Measurements from ENCODE around the gene TOMM7. TPM values are rescaled to one million over a fixed set of nuclear protein-coding genes. Genes with fewer than 3 reads are reported as not detected.

Gene TOMM7
- total and polyA plus RNA-seq, 8 donors = 126 to 316 (median 223) TPM

DNA sequence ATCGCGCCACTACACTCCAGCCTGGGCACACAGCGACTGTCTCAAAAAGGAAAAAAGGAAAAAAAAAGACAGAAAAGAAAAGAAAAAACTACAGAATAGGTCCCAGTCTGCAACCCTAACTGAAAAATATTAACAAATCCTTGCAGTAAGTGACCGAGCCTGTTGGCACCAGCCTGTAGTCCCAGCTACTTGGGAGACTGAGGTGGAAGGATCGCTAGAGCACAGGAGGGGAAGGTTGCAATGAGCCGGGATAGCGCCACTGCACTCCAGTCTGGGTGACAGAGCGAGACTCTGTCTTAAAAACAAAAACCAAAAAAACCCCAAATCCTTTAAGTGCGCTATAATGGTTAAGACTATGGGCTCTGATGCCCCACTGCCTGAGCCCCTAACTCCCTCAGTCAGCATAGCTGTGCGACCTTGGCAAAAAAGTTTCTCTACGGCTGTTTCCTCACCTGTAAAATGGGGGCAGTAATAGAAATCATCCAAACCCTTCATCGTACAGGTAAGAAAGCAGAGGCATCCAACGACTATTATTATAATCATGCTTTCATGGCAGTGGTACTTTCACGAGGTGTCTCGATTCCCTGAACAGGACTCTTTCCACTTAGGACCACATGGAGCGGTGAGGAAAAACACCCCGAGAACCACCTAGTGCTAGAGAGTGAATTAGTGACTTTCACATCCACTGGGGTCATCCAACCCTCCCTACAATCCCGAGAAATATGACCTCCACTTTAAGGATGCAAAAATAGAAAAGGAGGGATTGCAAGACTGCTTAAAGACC lies 755 bp downstream of the TOMM7 start:
- ATAC-seq (peak; percentile 44 to 75 (median 59)), DNase-seq (peak in 1 of 6 donors; percentile 58), FAIRE-seq (no peak)
- intact Hi-C loops (cut with DNase I) = no loop called here
- Histone ChIP-seq H3K27ac (peak overlapping the region in 3 of 4 donors; percentile 45 to 80 (median 66)), H3K27me3 (no peaks in the 10 kb centered on the region), H3K4me3 (peak overlapping the region; percentile 76 to 86 (median 78)), H3K9me3 (no peaks in the 10 kb centered on the region), H3K36me3 (peaks cover 0 to 2% (median 0%) of the 10 kb centered on the region in 3 donors), H3K4me1 (peaks cover 7 to 17% (median 10%) of the 10 kb centered on the region in 3 donors)
- WGBS, 2 donors = 7% methylated on average over 18 of the region's 18 CpGs
- TF ChIP-seq CTCF (IDR thresholded peaks at IDR 0.05) = no peak

DNA sequence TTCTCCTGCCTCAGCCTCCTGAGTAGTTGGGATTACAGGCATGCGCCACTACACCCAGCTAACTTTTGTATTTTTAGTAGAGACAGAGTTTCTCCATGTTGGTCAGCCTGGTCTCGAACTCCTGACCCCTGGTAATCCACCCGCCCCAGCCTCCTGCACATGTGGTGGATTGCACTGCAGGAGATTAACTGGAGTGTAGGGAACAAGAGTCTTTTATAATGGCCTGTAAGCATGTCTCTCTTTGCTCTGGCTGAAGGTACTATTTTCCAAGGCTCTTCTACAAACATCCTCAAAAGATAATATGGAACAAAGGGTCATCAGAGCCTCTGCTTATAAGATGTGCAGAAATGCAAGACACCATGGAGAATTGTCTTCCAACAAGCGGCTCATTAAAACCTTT lies 3.2 kb downstream of the TOMM7 start:
- no peaks in the 10 kb centered on the region for H3K27me3 ChIP-seq
- H3K36me3 ChIP-seq = peaks cover 0 to 5% (median 0%) of the 10 kb centered on the region in 3 donors
- peaks cover 7 to 17% (median 10%) of the 10 kb centered on the region in 3 donors for H3K4me1 ChIP-seq
- no peak for ATAC-seq
- H3K9me3 ChIP-seq = no peaks in the 10 kb centered on the region
- no peak overlapping the region for H3K27ac ChIP-seq
- no peak overlapping the region for H3K4me3 ChIP-seq
- intact Hi-C loops (cut with DNase I) = no loop called here
- DNase-seq = no peak
- FAIRE-seq = no peak
- TF ChIP-seq CTCF (IDR thresholded peaks at IDR 0.05) = no peak
- 92 to 97% methylated on average over 4 of the region's 4 CpGs for WGBS, 2 donors

DNA sequence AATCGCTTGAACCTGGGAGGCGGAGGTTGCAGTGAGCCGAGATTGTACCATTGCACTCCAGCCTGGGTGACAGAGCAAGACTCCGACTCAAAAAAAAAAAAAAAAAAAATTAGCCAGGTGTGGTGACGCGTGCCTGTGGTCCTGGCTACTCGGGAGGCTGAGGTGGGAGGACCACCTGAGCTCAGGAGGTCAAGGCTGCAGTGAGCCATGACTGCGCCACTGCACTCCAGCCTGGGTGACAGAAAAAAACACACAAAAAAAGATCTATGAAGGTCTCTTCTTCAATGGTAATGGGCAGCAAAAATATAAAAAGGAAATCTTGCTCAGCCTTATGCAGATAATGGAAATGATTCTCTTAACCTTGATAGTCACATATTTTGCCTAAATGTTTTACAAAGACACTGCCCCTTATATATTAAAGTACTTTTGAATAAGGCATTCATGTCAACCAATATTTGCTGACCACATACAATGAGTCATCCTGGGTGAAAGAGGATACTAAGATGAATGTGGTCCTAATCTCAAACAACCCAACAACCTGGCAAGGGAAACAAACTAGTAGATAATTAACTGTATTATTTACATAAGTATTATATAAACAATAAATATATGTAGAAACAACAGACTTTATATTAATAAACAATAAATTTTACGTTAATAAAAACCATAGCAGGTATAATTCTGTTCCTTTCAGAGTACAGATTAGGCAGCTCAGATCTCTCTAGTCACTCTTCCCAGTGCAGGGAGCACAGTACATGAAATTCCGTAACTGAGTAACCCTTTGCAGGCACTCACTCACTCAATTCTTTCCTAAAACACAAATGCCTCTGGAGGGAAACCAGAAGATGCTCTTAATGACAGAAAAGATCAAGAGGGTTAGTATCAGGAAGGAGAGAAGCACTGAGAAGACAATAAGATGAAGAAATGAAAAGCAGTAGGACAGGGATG lies 8.1 kb downstream of the TOMM7 start:
- FAIRE-seq = no peak
- intact Hi-C loops (cut with DNase I) = no loop called here
- Histone ChIP-seq H3K36me3 (peaks cover 0 to 11% (median 9%) of the 10 kb centered on the region in 3 donors), H3K4me1 (peaks cover 0 to 15% (median 3%) of the 10 kb centered on the region in 3 donors), H3K9me3 (no peaks in the 10 kb centered on the region), H3K27me3 (no peaks in the 10 kb centered on the region), H3K4me3 (no peak overlapping the region), H3K27ac (no peak overlapping the region)
- ATAC-seq = peak in 2 of 4 donors; percentile 49 to 59
- WGBS, 2 donors = 86 to 88% methylated on average over 8 to 10 of the region's 10 CpGs
- no peak for DNase-seq
- no peak for TF ChIP-seq CTCF (IDR thresholded peaks at IDR 0.05)

- H3K27me3 ChIP-seq = no peaks in the 10 kb centered on the region
- H3K9me3 ChIP-seq = no peaks in the 10 kb centered on the region
- FAIRE-seq (no peak), ATAC-seq (no peak), DNase-seq (no peak)
- intact Hi-C loops (cut with DNase I) = no loop called here
- H3K27ac ChIP-seq = no peak overlapping the region
- TF ChIP-seq CTCF (IDR thresholded peaks at IDR 0.05) = no peak
- WGBS, 2 donors = 86 to 87% methylated on average over 3 of the region's 3 CpGs
- H3K36me3 ChIP-seq = peaks cover 0 to 11% (median 9%) of the 10 kb centered on the region in 3 donors
- H3K4me3 ChIP-seq = no peak overlapping the region
- peaks cover 0 to 10% (median 0%) of the 10 kb centered on the region in 3 donors for H3K4me1 ChIP-seq
These were observed 10.3 kb downstream of the TOMM7 start for GRCh38 chr7:22812353-22812752.

Data from pancreas (tissue), 10 donors.